Measurements from ENCODE around the gene MDN1. TPM values are rescaled to one million over a fixed set of nuclear protein-coding genes. Genes with fewer than 3 reads are reported as not detected.
"Not testable (repeated sequence)": the region's sequence is repeated elsewhere in the genome, so short reads cannot be mapped to it uniquely, and the experiment has no call there.

Gene MDN1
- total RNA-seq, 1 experiment from 2014 or later = 22.0 TPM

DNA sequence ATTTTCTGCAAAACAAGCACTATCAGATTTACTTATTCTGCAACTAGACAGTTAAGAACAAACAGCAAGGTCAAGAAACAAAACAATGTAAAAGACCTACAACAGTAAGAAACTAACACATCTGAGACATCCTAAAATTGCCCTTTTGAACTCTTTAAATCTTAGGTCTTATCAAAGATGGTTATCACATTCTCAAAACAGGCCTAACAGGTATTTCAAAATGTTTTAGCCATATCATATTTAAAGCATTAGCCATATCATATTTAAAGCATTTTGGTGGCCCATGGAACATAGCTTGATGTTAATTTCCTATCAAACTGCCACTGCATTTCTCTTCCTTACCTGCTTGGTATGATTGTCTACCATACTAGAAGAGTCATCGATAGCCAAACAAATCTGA is 169.9 kb downstream of the MDN1 start:
- no peak for DNase-seq (ENCODE audit: low read depth)

DNA sequence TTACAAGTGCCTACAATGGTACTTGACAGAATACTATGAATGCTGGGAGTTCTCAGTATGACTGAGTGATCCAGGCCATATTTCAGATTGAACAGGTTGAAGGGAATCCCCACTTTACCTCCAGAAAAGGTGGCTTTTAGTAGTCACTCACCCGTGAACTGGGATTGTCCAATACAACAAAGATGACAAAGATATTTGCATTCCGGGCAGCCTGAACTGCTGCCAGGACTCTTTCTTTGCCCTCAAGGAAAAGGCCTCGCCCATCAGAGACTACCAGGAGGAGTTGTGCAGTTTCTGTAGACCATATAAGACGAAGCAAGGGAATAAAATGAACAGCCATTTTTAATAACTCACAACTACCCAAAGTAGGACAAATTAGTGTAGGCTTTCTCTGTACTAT is 174.7 kb downstream of the MDN1 start:
- no peak for DNase-seq (ENCODE audit: low read depth)

DNA sequence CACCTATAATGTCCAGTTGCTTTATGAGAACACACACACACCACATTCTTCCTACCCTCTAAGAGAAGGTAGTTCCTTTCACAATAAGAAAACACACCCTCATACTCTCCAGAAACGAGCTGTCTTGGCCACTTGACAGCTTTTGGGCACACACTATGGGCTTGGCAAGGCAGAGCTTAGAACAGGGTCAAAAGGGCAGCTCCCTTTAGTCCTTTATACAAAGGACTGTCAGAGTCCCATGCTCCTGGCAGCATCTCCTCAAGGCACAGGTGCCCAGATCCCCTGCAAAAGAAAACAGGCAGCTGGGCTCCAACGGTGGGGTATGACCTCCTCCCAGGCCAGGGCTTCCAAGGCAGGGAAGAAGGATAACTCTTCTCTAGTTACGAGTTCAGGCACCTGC is 176.2 kb downstream of the MDN1 start:
- no peak for DNase-seq (ENCODE audit: low read depth)

DNA sequence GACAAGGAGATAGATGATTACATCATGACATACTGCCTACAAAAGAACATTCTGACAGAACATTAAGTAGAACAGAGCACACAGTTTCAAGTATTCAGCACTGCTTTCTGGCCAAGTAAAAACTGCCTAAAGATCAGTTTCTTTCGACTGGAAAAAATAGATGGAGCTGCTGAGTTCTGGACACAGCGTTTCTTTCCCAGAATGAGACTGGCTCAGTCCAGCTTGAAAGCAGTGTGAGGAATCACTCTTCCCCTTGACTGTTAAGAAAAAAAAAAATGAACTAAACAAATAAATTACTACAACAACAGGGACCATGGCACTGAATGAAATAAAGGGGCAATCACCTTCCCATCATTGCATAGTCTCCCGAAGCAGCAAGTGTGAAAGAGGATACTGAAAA is 176.6 kb downstream of the MDN1 start:
- DNase-seq (ENCODE audit: low read depth) = no peak

DNA sequence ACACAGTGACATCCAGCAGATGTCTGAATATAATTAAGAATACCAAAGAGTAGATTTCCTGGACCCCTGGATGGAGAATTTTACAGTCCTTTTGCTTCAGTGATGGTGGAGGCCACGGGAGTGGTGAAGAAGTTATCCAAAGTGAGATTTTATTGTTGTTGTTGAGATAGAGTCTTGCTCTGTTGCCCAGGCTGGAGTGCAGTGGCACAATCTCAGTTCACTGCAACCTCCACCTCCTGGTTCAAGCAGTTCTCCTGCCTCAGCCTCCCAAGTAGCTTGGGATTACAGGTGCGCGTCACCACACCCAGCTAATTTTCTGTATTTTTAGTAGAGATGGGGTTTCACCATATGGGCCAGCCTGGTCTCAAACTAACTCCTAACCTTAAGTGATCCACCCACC is 178.0 kb downstream of the MDN1 start:
- DNase-seq (ENCODE audit: low read depth) = not testable (repeated sequence)

DNA sequence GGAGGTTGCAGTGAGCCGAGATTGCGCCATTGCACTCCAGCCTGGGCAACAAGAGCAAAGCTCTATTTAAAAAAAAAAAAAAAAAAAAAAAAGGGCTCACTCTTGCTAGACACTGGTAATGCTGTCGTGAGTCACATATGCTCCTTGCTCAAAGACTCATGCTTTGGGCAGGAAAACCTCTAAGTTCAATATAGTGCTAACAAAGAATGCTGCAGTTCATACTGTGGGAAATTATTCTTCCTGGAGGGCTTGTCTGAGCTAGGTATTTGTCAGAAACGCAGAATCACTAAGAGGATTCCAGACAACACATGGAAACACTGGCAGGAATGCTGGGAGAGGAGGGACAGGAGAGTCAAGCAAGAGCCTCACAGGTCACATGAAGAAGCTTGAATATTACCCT is 178.8 kb downstream of the MDN1 start:
- peak; percentile 2 for DNase-seq (ENCODE audit: low read depth)

DNA sequence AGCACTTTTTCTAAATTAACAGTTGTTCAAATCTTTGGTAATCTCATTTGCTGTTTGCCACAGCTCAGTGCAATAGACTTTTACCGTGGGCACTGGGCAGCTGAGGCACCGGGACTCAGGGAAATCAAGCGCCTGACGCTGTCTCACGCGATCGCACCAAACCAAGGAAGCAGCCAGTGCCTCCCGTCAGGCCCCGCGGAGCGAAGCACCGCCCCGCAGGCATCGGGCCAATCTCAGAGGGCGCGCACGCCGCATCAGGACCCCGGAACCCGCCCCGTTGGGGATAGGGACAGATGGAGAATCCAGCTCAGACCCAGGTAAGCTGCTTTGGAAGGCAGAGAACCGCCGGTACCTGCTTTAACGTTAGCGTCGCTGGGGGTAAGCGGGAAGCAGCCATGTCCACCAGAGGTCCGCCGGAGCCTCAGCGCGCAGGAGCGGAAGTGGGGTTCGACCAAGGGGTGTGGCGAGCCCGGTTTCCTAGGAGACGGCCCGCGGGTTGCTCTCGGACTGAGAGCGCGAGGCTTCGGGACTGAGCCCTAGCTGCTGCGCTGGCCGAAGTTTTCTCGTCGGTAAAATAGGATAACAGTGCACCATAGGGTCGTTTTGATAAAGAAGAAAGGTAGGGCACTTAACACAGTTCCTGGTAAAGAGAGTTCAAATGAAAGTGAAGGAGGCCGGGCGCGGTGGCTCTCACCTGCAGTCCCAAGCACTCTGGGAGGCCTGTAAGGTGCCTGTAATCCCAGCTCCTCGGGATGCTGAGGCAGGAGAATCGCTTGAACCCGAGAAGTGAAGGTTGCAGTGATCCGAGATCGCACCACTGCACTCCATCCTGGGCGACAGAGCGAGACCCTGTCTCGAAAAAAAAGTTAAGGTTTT is 181.0 kb downstream of the MDN1 start, which contains the start of gene LYRM2:
Gene LYRM2 (minus strand): TSS at position 428 of the 876 bp plus-strand sequence. CDS start 31 bp downstream, at position 397.
- DNase-seq (ENCODE audit: low read depth) = peak; percentile 89

DNA sequence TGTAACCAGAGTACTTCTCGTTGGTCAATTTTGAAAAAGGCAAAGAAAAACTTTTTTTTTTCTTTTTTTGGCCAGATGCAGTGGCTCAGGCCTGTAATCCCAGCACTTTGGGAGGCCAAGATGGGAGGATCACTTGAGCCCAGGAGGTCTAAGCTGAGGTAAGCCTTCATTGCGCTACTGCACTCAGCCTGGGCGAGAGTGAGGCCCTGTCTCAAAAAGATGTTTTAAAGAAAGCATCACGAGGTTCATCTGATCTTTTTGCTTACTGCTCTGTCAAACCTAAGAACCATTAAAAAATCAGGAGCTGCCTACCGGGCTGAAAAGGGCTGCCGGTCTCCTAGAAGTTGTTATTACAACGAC is 181.7 kb downstream of the MDN1 start:
- DNase-seq (ENCODE audit: low read depth) = no peak

DNA sequence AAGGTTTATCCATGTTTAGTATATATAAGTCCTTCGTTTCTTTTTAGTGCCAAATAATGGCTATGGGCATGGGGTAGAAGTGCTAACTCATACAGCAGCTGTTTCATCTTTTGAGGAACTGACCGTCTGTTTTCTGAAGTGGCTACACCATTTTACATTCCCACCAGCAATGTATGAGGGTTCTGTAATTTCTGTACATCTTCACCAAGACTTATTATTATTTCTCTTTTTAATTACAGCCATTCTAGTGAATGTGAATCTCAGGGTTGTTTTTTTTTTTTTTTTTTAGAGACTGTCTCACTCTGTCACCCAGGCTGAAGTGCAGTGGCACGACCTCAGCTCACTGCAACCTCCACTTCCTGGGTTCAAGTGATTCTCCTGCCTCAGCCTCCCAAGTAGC is 183.2 kb downstream of the MDN1 start:
- DNase-seq (ENCODE audit: low read depth) = not testable (repeated sequence)

DNA sequence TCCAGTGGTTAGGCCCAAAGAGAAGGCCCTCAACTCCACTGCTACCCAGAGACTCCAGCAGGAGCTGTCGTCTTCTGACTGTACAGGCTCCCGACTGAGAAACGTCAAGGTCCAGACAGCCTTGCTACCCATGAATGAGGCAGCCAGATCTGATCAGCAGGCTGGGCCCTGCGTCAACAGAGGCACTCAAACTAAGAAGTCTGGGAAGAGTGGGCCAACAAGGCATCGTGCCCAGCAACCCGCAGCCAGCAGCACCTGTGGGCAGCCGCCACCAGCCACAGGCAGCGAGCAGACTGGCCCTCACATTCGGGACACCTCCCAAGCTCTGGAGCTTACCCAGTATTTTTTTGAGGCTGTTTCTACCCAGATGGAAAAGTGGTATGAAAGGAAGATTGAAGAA is 189.1 kb downstream of the MDN1 start:
- DNase-seq (ENCODE audit: low read depth) = no peak

DNA sequence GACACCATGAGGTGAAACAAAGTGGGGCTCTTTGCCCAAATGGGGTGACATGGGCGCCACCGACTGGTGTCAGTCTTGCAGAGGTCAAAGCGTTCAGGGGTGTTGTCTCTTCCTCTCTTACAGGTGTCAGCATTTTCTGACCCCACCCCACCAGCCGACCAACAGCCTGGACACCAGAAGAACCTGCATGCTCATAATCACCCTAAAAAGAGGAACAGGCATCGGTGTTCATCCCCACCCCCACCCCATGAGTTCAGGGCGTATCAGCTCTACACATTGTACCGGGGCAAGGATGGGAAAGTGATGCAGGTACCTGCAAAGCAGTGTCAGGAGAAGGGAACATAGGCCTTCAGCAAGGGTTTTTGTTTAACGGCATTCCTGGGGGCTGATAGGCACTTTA is 195.8 kb downstream of the MDN1 start:
- DNase-seq (ENCODE audit: low read depth) = no peak

DNA sequence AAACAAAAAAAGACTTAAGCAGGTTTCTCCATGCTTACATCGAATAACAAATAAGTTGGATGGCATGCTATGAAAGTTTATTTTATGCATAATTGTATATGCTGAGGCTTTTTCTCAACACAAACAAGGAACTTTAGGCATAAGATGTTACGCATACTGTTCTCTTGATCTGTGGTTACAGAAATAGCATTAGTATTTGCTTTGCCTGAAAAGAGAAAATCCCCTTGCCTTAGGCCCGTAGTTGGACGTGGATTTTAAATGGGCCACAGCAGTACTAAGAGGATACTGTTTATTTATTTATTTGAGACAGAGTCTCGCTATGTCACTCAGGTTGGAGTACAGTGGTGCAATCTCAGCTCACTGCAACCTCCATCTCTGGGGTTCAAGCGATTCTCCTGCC is 200.0 kb downstream of the MDN1 start:
- no peak for DNase-seq (ENCODE audit: low read depth)

DNA sequence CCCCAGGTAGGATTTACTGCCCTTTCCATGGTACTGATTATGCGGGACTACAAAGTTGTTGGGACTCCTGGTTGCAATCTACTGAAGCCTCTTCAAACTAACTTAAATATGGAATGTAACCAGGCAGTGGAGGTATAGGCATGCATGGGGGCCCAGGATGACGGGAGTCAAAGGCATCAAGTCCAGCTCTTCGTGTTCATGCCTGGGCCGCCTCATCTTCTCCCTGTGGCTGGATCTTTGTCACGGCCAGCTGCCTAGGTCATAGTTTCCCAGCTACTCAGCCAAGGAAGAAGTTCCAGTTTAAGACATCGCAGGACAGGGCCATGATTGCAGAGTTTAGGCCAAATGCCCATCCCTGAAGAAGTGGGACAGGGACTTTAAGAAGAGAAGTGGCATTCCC is 201.6 kb downstream of the MDN1 start:
- no peak for DNase-seq (ENCODE audit: low read depth)

DNA sequence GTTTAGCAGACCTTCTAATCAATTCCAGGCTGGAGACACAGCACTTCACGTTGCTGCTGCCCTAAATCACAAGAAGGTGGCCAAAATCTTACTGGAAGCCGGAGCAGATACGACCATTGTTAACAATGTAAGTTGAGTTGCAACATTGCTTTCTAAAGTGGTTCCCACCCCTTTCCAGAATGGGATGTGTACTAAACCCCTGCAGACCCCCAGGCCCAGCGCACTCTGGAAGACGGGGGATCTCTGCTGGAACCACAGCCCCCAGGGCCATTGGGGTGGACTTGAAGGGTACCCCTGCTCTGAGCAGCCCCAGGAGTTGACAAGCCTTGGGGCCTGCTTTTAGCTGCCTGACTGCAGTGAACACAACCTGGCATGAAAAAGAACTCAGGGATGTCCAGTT is 203.1 kb downstream of the MDN1 start:
- DNase-seq (ENCODE audit: low read depth) = no peak

DNA sequence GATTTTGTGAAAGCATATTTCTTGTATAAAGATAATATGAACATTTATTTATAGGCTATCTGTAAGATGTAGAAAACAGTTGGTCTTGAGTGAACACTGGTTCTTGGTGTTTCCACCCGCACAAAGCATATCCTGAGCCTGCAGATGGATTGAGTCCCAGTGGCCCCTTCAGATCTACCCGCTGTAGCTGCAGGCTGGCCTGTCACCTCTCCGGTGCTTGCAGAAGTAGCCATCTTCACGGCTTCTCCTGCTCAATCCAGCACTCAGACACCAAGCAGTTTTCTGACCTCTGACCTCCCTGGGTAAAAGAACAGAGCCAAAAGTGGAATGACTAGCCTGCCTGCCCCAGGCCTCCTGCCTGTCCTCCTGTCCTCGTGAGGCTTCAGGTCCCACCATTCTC is 203.7 kb downstream of the MDN1 start:
- no peak for DNase-seq (ENCODE audit: low read depth)

DNA sequence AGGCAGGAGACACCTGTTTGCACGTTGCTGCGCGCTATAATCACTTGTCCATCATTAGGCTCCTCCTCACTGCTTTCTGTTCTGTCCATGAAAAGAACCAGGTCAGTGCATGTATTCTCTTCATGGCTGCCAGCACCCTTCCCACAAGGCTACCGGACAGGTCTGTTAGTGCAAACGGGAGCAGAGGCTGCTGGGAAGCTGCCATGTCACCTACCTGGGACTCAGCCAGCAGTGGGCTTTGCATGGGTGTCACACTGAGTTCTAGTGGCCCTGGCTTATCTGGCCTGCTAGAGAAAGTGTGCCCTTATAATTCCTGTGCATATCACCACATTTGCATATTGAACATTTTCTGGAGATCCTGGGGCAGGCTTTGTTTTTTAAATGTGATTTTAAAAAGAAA is 205.8 kb downstream of the MDN1 start:
- DNase-seq (ENCODE audit: low read depth) = no peak

DNA sequence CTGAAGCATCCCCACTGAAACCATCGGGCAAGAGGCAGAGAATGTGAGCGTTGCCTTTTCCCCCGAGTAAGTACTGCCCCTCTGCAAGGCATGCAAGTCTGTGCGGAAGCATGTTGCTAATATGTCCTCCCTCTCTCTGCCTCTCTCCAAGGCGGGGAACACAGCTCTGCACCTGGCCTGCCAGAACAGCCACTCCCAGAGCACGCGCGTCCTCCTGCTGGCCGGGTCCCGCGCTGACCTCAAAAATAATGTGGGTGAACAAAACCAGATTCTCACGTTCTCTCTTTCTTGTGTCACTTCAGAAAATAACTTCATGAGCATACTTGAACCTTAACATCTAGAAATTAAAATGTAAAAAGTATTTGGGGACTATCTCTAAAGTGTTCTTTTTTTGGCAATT is 207.5 kb downstream of the MDN1 start:
- DNase-seq (ENCODE audit: low read depth) = no peak

DNA sequence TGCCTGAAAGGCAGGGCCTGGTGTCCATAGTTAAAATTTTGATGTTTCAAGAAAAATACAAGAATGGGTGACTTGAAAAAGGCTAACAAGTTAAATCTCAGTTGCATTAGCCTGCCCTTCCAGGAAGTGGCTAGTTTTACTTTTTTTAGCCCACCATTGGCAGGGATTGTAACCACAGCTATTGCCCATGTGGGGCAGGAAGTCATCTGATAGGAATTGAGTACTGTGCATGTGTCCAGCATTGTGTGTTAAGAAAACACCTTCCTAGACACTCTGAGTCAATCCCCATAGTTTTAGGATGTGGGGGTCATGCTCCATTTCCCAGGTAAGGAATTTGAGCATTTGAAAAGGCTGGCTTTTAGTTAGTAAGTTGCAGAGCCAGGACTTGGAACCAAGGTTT is 207.9 kb downstream of the MDN1 start:
- peak; percentile 10 for DNase-seq (ENCODE audit: low read depth)

DNA sequence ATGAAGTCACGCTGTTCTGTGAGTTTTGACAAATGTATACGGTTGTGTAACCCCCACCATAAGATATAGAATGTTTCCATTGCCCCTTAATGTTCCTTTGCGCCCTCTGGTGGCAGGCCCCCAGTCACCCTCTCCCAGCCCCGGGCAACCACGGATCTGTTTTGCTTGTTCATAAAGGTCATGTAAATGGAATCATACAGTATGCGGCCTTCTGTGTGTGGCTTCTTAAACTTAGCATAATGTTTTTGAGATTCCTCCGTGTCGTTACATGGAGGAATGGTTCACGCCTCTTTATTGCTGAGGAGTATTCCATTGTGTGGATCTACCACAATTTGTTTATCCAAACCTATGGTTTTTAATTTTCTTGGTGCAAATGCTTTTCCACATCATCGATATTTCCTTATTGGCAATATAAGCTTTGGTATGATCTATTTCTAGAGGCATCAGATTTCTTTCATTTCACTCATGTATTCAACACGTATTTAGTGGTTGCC is 209.4 kb downstream of the MDN1 start:
- peak; percentile 11 for DNase-seq (ENCODE audit: low read depth)

DNA sequence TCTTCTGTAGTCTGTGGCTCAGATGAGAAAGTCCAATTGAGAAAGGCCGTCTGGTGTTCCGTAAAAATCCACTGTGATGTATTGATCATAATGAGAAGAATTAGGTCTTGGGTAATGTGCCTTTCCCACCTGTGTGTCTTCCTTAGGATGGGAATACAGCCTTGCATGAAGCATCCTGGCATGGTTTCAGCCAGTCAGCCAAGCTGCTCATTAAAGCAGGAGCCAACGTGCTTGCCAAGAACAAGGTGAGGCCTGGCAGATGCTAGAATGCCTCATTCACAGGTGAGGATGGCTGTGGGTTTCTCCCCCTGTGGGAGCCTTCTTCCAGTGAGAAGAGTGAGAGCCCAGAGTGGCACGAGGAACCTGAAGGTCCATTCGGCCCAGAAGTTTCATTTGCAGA is 213.7 kb downstream of the MDN1 start:
- no peak for DNase-seq (ENCODE audit: low read depth)

DNA sequence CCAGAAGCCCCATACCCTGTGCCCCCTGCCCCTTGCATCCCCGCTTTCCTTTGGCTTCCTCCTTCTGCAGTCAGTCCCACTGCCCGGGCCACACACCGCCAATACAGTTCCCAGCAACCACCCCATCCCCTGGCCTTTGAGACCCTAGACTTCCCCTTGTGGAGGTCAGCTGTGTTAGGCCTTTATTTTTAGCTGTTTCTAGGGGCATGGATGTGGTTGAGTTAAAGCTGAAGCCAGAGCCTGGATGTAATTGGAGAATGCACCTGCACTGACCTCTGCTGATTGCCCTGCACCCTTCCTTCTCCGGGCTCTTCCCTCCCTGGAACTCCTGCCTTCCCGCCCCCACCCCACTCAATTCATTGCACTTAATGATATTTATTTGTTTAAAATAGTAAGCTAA is 214.9 kb downstream of the MDN1 start:
- DNase-seq (ENCODE audit: low read depth) = no peak

DNA sequence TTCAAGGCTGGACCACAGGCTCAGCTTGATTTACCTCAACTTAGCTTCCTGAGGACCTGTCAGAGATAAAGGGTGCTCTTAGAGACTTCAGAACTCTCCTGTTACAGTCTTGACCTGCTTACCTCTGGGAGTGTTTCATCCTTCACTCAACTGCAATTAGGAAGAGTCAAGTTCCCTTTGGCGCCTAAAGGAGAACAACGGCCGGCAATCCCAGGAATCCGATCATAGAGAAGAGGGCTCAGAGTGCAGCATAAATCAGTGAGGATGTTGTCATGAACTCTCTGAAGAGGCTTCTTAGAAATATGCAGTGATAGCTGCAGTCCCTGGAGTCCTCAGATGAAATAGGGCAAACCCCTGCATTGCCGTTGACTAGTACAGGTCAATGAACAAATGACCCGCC is 217.4 kb downstream of the MDN1 start:
- no peak for DNase-seq (ENCODE audit: low read depth)

DNA sequence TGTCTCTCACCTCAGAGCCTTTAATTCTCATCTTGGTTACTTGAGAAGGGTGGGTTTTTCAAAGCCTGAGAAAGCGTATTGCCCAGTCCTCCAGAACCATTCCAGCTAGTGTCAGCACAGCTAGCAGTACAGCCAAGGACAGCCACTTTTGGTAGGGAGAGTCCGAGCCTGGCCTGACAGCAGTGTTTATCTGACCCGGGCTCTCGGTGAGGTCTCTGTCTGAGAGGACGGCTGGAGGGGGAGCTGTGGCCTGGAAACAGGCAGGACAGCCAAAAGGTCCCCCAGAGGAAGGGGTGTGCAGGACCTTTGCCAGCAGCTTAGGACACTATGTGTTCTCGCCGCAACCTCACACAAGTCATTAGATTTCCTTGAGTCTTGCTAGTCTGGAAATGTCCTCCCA is 219.9 kb downstream of the MDN1 start:
- no peak for DNase-seq (ENCODE audit: low read depth)

DNA sequence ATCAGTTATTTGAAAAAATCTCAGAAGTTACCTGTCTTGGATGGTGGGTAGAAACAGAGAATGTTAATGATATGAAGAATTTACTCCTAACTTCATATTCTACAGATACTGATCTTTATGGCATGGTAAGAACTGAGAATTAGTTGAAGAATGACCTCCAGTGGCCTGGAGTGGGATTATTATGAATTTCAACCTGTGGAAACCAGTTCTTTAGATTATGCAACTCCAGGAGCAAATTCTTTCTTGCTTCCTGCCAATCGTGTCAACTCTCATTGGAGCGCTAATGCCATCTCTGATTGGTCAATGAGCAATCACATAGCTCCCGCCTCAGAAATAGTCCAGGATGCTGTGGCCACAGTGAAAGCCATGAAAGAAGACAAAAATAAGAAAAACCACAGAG is 221.6 kb downstream of the MDN1 start:
- DNase-seq (ENCODE audit: low read depth) = peak; percentile 40
